Measurements from ENCODE around the gene ATP5MK.

DNA sequence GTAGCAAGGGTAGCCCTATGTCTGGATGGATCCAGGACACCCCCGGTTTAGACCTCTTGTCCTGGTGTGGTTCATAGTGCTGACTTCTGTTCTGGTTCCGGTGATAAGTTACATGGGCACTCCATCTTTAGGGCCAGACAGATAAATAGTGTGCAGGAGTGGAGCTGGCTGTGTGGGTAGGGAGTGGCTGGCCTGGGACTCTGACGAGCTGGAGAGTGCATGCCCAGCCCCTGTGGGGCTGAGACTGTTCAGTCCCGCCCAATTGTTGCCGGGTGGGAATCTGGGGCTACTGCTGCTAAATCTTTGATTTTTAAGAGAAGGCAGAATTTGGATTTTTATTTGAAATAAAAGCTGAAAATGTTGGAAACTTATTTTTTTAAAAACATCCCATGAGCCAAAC lies 27.5 kb upstream of the ATP5MK start:
- TF ChIP-seq CTCF (IDR thresholded peaks at IDR 0.05): no peak
- no peak for TF ChIP-seq POLR2A (IDR thresholded peaks at IDR 0.05)

All from adrenal gland (tissue), 5 donors.